A549 (cell line): ENCODE results near the gene KTN1. TPM values are rescaled to one million over a fixed set of nuclear protein-coding genes. Genes with fewer than 3 reads are reported as not detected.

Source experiments
- ATAC-seq, 2 experiments: fragments of 200-7000 bp in 1 of 2; fragments of >200 bp in 1 of 2; cut with Nextera tagmentation in 1 of 2; cut with Tn5 transposase in 1 of 2; 3 replicates each; pipeline versions ENCODE4 v1.8.0 to v1.9.1; 2018 to 2020; ENCODE audit warnings: mild to moderate bottlenecking in 1 of 2, moderate library complexity in 1 of 2
- CTCF ChIA-PET: fragments of 300-600 bp; sonication (Branson Sonifier 250); formaldehyde crosslinking; extraction: SDS; loops from one replicate; lab custom pipeline; 2021; ENCODE audit warnings: antibody characterized with exemption, inconsistent platforms; lab: Yijun Ruan, JAX
- POLR2A ChIA-PET: fragments of 350-600 bp; formaldehyde crosslinking; extraction: SDS; loops from one replicate; lab custom pipeline; 2021; ENCODE audit warnings: antibody characterized with exemption, inconsistent platforms; lab: Yijun Ruan, JAX
- DNase-seq, 2 experiments: peaks; one replicate each; pipeline versions ENCODE4 v3.0.0 to v3.0.0-alpha.2; 2011 to 2016; ENCODE audit warnings: low read depth in 1 of 2, low spot score in 1 of 2
- FAIRE-seq: peaks from 2 replicates; lab custom pipeline; 2011; peaks lifted over from hg19 to GRCh38; lab: Jason Lieb, UNC
- H3K27ac ChIP-seq, 2 experiments: fragments of >200 bp; sonication (Bioruptor Twin); formaldehyde crosslinking; 3 replicates each; pipeline ENCODE4 v1.5.1; 2016 to 2017
- H3K4me1 ChIP-seq: fragments of >200 bp; sonication (Bioruptor Twin); formaldehyde crosslinking; 3 replicates; pipeline ENCODE4 v1.6.1; 2016
- H3K4me2 ChIP-seq: fragments of >200 bp; sonication (Bioruptor Twin); formaldehyde crosslinking; 3 replicates; pipeline ENCODE4 v1.6.1; 2016
- H3K4me3 ChIP-seq: fragments of >200 bp; sonication (Bioruptor Twin); formaldehyde crosslinking; 3 replicates; pipeline ENCODE4 v1.5.1; 2016
- H3K9me3 ChIP-seq: fragments of >200 bp; sonication (Bioruptor Twin); formaldehyde crosslinking; 3 replicates; pipeline ENCODE4 v1.6.1; 2016
- BHLHE40 ChIP-seq: IDR thresholded peaks from 2 replicates; pipeline ENCODE4 v1.6.1; 2012; ENCODE audit warnings: low read depth, low read length, inconsistent platforms
- CBX2 ChIP-seq: fragments of 200-600 bp; sonication (generic); IDR thresholded peaks from 2 replicates; pipeline ENCODE4 v1.6.1; 2016; ENCODE audit warnings: low read depth, mild to moderate bottlenecking, borderline replicate concordance
- CHD4 ChIP-seq: fragments of 200-600 bp; sonication (generic); IDR thresholded peaks from 2 replicates; pipeline ENCODE4 v1.6.1; 2016; ENCODE audit warnings: antibody characterized with exemption, mild to moderate bottlenecking, borderline replicate concordance
- EHF ChIP-seq: fragments of 250-450 bp; sonication (Bioruptor Pico); IDR thresholded peaks from 2 replicates; pipeline ENCODE4 v1.5.0; 2020; ENCODE audit warnings: mild to moderate bottlenecking
- EP300 ChIP-seq, 2 experiments: fragments of >200 bp; sonication (Bioruptor Twin); formaldehyde crosslinking; IDR thresholded peaks; 2 replicates in 1 of 2; 3 replicates in 1 of 2; pipeline ENCODE4 v1.6.1; 2016 to 2017
- FOSB ChIP-seq: fragments of 250-450 bp; sonication (Bioruptor Pico); IDR thresholded peaks from 2 replicates; pipeline ENCODE4 v1.5.0; 2020; ENCODE audit warnings: mild to moderate bottlenecking, moderate library complexity
- FOXS1 ChIP-seq: fragments of 250-450 bp; sonication (Bioruptor Pico); IDR thresholded peaks from 2 replicates; pipeline ENCODE4 v1.5.0; 2020; ENCODE audit warnings: mild to moderate bottlenecking, moderate library complexity
- HDAC2 ChIP-seq: fragments of 200-600 bp; sonication (generic); IDR thresholded peaks from 2 replicates; pipeline ENCODE4 v1.6.1; 2016
- KDM1A ChIP-seq: fragments of 200-600 bp; sonication (generic); IDR thresholded peaks from 2 replicates; pipeline ENCODE4 v1.6.1; 2016; ENCODE audit warnings: low read depth, mild to moderate bottlenecking
- KDM5A ChIP-seq: fragments of 200-600 bp; sonication (generic); IDR thresholded peaks from 2 replicates; pipeline ENCODE4 v1.6.1; 2016; ENCODE audit warnings: antibody characterized with exemption, mild to moderate bottlenecking
- MAFK ChIP-seq: fragments of 450-650 bp; IDR thresholded peaks from 2 replicates; pipeline ENCODE4 v1.6.1; 2014; ENCODE audit not compliant: partially characterized antibody
- MYC ChIP-seq: IDR thresholded peaks from 2 replicates; pipeline ENCODE4 v1.6.1; 2012; ENCODE audit warnings: mild to moderate bottlenecking, inconsistent platforms, low read length, improper control_type of control experiment, borderline replicate concordance
- NFE2L2 ChIP-seq: fragments of 150-350 bp; conservative IDR thresholded peaks from 2 replicates; pipeline ENCODE4 v1.6.1; 2014; ENCODE audit warnings: low read length
- NPAS2 ChIP-seq: fragments of 250-450 bp; sonication (Bioruptor Pico); IDR thresholded peaks from 2 replicates; pipeline ENCODE4 v1.8.0; 2022; ENCODE audit warnings: mild to moderate bottlenecking, moderate library complexity, borderline replicate concordance
- NR3C1 ChIP-seq: fragments of >200 bp; sonication (Bioruptor Twin); formaldehyde crosslinking; IDR thresholded peaks from 3 replicates; pipeline ENCODE4 v1.6.1; 2017
- POLR2AphosphoS2 ChIP-seq: conservative IDR thresholded peaks from 2 replicates; pipeline ENCODE4 v1.6.1; 2012; ENCODE audit warnings: low read length, improper control_type of control experiment, inconsistent platforms
- RARB ChIP-seq: fragments of 250-450 bp; sonication (Bioruptor Pico); IDR thresholded peaks from 2 replicates; pipeline ENCODE4 v1.8.0; 2021; ENCODE audit warnings: mild to moderate bottlenecking, moderate library complexity
- RFX5 ChIP-seq: fragments of 450-650 bp; IDR thresholded peaks from 2 replicates; pipeline ENCODE4 v1.7.1; 2014; ENCODE audit warnings: antibody characterized with exemption, mild to moderate bottlenecking, moderate library complexity
- RNF2 ChIP-seq: fragments of 200-600 bp; sonication (generic); IDR thresholded peaks from 2 replicates; pipeline ENCODE4 v1.6.1; 2016; ENCODE audit warnings: low read depth, mild to moderate bottlenecking, antibody characterized with exemption, moderate library complexity, borderline replicate concordance
- TFCP2L1 ChIP-seq: fragments of 250-450 bp; sonication (Bioruptor Pico); IDR thresholded peaks from 2 replicates; pipeline ENCODE4 v1.5.0; 2021; ENCODE audit warnings: mild to moderate bottlenecking
- ZFP36 ChIP-seq: fragments of 450-650 bp; IDR thresholded peaks from 2 replicates; pipeline ENCODE4 v1.6.1; 2014; ENCODE audit warnings: borderline replicate concordance; ENCODE audit not compliant: partially characterized antibody
- ZNF302 ChIP-seq: fragments of 250-450 bp; sonication (Bioruptor Pico); IDR thresholded peaks from 2 replicates; pipeline ENCODE4 v1.9.0; 2021; ENCODE audit warnings: inconsistent platforms, mild to moderate bottlenecking, moderate library complexity
- WGBS: methylation state at CpG from one replicate; pipeline ENCODE4 v1.1.6; 2017; ENCODE audit errors: missing lambda C conversion rate; 5-methylcytosine and 5-hydroxymethylcytosine counted together
- polyA plus RNA-seq, 4 experiments: library from polyadenylated mRNA; depleted of rRNA in 3 of 4; stranded (reverse); fragments of >200 nt; fragmentation: RNase III in 1 of 4; extraction: RNeasy Plus Mini Kit Qiagen cat#74134 plus additional on column Dnase treatment in 1 of 4; gene quantifications; 2 replicates in 3 of 4; 3 replicates in 1 of 4; pipeline ENCODE4 v1.2.3, GENCODE V29; 2011 to 2017
- TF ChIP-seq, protein P1 (sequence below): IDR thresholded peaks from 2 replicates; pipeline ENCODE4 v1.6.1; 2012
- TF ChIP-seq, protein P2 (sequence below): fragments of >200 bp; sonication (Bioruptor Twin); formaldehyde crosslinking; IDR thresholded peaks from 2 replicates; pipeline ENCODE4 v1.6.1; 2016

Gene KTN1
- polyA plus RNA-seq, 2 of the 4 experiments (the other 2 are of a cell fraction), result 153 to 233 TPM

DNA sequence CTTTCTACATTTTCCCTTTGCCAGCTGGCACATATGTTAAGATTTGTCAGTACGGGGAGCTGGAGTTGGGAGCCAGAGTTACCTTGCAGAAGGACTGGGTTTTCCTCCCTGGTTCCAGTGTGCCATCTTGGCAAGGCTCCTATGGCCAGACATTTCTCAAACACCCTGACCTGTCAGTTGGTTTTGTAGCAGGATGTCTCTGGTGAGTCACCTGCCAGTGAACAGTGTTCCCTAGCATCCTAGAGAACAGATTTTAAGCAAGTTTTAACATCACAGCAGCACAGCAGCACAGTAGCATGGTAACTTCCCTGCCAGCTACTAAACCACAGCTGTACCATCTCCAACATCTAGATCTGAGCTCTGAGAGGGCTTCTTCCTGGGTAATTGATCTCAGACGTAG, 26.2 kb upstream of the KTN1 start:
- TF ChIP-seq ZFP36 (no peak), RARB (CRISPR knock-in tag) (no peak), NFE2L2 (no peak), NPAS2 (CRISPR knock-in tag) (no peak), RFX5 (no peak), KDM5A (no peak), KDM1A (no peak), FOXS1 (no peak), CBX2 (no peak), BHLHE40 (no peak), FOSB (CRISPR knock-in tag) (no peak), ZNF302 (CRISPR knock-in tag) (no peak), HDAC2 (no peak), EP300 (IDR thresholded peaks at IDR 0.05) (no peak), CHD4 (no peak), TFCP2L1 (CRISPR knock-in tag) (no peak), POLR2AphosphoS2 (no peak), EHF (CRISPR knock-in tag) (no peak)
- TF ChIP-seq, protein P1, sequence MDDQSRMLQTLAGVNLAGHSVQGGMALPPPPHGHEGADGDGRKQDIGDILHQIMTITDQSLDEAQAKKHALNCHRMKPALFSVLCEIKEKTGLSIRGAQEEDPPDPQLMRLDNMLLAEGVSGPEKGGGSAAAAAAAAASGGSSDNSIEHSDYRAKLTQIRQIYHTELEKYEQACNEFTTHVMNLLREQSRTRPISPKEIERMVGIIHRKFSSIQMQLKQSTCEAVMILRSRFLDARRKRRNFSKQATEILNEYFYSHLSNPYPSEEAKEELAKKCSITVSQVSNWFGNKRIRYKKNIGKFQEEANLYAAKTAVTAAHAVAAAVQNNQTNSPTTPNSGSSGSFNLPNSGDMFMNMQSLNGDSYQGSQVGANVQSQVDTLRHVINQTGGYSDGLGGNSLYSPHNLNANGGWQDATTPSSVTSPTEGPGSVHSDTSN, result no peak
- TF ChIP-seq, protein P2, sequence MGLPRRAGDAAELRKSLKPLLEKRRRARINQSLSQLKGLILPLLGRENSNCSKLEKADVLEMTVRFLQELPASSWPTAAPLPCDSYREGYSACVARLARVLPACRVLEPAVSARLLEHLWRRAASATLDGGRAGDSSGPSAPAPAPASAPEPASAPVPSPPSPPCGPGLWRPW, result no peak
- no peak for DNase-seq
- 79% methylated on average over 2 of the region's 2 CpGs for WGBS

DNA sequence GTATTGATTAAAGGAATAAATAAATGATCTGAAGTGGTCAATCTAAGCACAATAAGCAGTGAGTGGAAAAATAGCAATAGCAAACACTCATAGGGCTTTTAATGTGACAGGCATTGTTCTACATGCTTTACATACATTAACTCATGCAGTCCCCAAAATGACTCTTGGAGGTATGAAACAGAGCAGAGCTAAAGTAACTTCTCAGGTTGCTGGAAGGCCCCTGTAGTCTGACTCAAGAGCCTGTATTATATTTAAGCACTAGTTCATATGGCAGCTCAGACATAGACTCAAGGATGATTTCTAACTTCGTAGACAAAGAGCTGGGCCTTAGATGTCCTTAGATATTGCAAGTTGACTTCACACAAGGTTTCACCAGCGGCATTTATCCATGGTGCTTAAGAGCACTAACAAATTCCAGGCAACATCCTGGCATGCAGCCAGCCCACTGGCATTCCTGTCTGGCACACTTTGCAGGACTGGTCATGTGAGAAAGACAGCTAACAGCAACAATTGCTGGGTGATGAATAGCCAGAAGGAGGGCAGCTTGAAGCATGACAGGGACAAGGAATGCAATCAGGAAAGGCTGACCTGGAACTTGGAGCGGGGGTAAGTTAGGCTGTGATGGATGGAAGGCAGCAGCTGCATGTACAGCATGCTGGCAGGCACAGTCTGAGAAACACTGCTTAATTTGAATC, 22.9 kb upstream of the KTN1 start:
- Histone ChIP-seq H3K4me3 (no peak overlapping the region), H3K27ac (peak overlapping the region in 1 of 2 experiments; percentile 49; a peak in 1 of 6 replicates), H3K9me3 (no peaks in the 10 kb centered on the region), H3K4me2 (peak overlapping the region; percentile 48), H3K4me1 (peaks cover 11% of the 10 kb centered on the region)
- 71% methylated on average over 3 of the region's 3 CpGs for WGBS
- ChIA-PET CTCF (interaction anchor here (0.8 to 1.3 kb wide), 4 partner anchors 27 to 111 kb away, joined by 3 to 6 read pairs (median 4); no protein-coding TSS in a partner anchor), POLR2A (no interaction called here)
- FAIRE-seq (no peak), DNase-seq (peak in 1 of 2 experiments; percentile 64), ATAC-seq (peak; percentile 70 to 71)
- TF ChIP-seq POLR2AphosphoS2, result no peak
- TF ChIP-seq, protein P1, result no peak
- no peak for TF ChIP-seq EP300 (IDR thresholded peaks at IDR 0.05)
- TF ChIP-seq FOSB (CRISPR knock-in tag), result no peak
- no peak for TF ChIP-seq EHF (CRISPR knock-in tag)
- TF ChIP-seq KDM5A, result no peak
- TF ChIP-seq MYC, result no peak
- no peak for TF ChIP-seq NR3C1
- no peak for TF ChIP-seq MAFK
- TF ChIP-seq RNF2, result no peak
- TF ChIP-seq CBX2, result no peak

More for the DNA sequence above, 26.2 kb upstream of the KTN1 start:
- Histone ChIP-seq H3K4me1 (peaks cover 11% of the 10 kb centered on the region), H3K27ac (no peak overlapping the region), H3K4me2 (no peak overlapping the region), H3K4me3 (no peak overlapping the region), H3K9me3 (no peaks in the 10 kb centered on the region)
- FAIRE-seq (no peak), ATAC-seq (no peak)
- POLR2A ChIA-PET, result no interaction called here
- CTCF ChIA-PET, result interaction anchor here (1.1 kb wide), 1 partner anchor 107 kb away, joined by 4 read pairs; no protein-coding TSS in a partner anchor
